Measurements from ENCODE around the gene POLD1. TPM values are rescaled to one million over a fixed set of nuclear protein-coding genes. Genes with fewer than 3 reads are reported as not detected.
"Not testable (repeated sequence)": the region's sequence is repeated elsewhere in the genome, so short reads cannot be mapped to it uniquely, and the experiment has no call there.

Gene POLD1
- total and polyA plus RNA-seq, 8 donors = 11.4 to 98.0 (median 32.3) TPM

DNA sequence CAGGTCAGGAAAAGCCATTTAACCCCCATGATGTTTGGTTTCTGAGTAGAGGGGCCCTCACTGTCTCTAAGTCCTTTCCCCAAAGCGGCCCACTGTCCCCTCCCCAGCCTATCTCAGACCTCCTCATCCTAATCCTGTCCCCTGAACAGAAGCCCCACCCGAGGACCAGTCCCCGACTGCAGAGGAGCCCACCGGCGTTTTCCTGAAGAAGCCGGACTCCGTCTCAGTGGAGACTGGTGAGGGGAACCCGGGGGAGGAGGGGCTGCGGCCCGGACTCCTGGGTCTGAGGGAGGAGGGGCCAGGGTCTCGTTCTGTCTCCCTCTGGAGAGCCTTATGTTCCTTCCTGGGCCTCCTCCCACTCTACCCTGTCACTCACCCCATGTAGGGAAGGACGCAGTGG lies 51.5 kb downstream of the POLD1 start:
- no peaks in the 10 kb centered on the region for H3K9me3 ChIP-seq
- TF ChIP-seq CTCF (IDR thresholded peaks at IDR 0.05) (no peak), EP300 (IDR thresholded peaks at IDR 0.05) (no peak), POLR2A (IDR thresholded peaks at IDR 0.05) (no peak), POLR2AphosphoS5 (IDR thresholded peaks at IDR 0.05) (no peak)
- no peak overlapping the region for H3K4me3 ChIP-seq
- H3K27me3 ChIP-seq = peaks cover 0 to 45% (median 16%) of the 10 kb centered on the region in 3 donors
- peaks cover 10 to 22% (median 19%) of the 10 kb centered on the region in 4 donors for H3K4me1 ChIP-seq
- no peaks in the 10 kb centered on the region for H3K36me3 ChIP-seq
- intact Hi-C loops (cut with DNase I; ENCODE audit: low total_unique reads) = no loop called here
- no peak overlapping the region for H3K27ac ChIP-seq
- WGBS, 5 donors = 74 to 81% (median 77%) methylated on average over 12 of the region's 12 CpGs
- no peak for DNase-seq

DNA sequence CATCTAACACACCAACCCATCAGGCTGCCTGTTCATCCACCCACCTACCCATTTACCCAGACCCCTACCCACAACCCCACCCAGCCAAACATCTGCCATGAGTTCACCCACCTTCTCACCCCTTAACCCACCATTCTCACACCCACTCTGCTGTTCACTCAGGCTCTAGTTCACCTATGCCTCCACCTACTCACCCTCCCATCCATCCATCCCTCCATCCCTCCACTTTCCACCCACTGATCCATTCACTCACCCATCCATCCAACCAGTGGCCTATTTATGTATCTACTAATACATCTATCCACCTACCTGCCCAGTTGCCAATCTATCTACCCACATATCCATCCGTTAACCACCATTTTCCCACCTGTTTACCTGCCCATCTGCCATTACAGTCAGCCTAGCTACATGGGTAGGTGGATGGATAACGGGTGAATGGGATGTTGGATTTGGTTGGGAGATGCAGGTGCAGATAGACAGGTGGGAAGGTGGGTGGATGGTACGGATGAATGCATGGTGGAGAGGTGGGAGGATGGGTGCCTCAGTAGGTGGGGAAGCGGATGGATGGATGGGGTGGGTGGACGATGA lies 53.8 kb downstream of the POLD1 start:
- Histone ChIP-seq H3K4me3 (no peak overlapping the region), H3K27ac (no peak overlapping the region), H3K4me1 (no peaks in the 10 kb centered on the region), H3K36me3 (no peaks in the 10 kb centered on the region), H3K27me3 (peaks cover 0 to 28% (median 5%) of the 10 kb centered on the region in 3 donors), H3K9me3 (no peaks in the 10 kb centered on the region)
- no peak for TF ChIP-seq CTCF (IDR thresholded peaks at IDR 0.05)
- TF ChIP-seq POLR2AphosphoS5 (IDR thresholded peaks at IDR 0.05) = no peak
- TF ChIP-seq EP300 (IDR thresholded peaks at IDR 0.05) = no peak
- no peak for TF ChIP-seq POLR2A (IDR thresholded peaks at IDR 0.05)
- WGBS, 5 donors = 88 to 91% (median 89%) methylated on average over 5 of the region's 5 CpGs
- DNase-seq = no peak
- intact Hi-C loops (cut with DNase I; ENCODE audit: low total_unique reads) = no loop called here

GRCh38 chr19:50439130-50439529 lies 55.0 kb downstream of the POLD1 start:
- 63 to 77% (median 69%) methylated on average over 2 of the region's 2 CpGs for WGBS, 5 donors
- H3K36me3 ChIP-seq; DNase-seq; H3K4me3 ChIP-seq; H3K9me3 ChIP-seq; H3K27ac ChIP-seq; H3K4me1 ChIP-seq; intact Hi-C loops (cut with DNase I; ENCODE audit: low total_unique reads): not testable (repeated sequence)
- peaks cover 0 to 16% (median 4%) of the 10 kb centered on the region in 3 donors for H3K27me3 ChIP-seq

DNA sequence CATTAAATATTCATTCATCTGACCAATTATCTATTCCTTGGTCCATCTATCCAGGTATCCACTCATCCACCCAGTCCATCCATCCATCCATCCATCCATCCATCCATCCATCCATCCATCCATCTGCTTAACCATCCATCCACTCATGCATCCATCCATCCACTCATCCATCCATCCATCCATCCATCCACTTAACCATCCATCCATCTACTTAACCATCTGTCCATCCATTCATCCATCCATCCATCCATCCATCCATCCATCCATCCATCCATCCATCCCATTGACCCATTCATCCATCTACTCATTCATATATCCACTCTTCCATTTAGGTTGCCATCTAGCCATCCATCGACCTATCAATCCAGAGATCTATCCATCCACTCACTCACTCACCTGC lies 59.9 kb downstream of the POLD1 start:
- WGBS, 5 donors = 56 to 63% (median 59%) methylated on average over 1 of the region's 1 CpG
- Histone ChIP-seq H3K9me3 (no peaks in the 10 kb centered on the region), H3K36me3 (no peaks in the 10 kb centered on the region), H3K27me3 (peaks cover 0 to 3% (median 0%) of the 10 kb centered on the region in 3 donors), H3K4me3 (no peak overlapping the region), H3K27ac (no peak overlapping the region), H3K4me1 (no peaks in the 10 kb centered on the region)
- no peak for TF ChIP-seq POLR2AphosphoS5 (IDR thresholded peaks at IDR 0.05)
- TF ChIP-seq CTCF (IDR thresholded peaks at IDR 0.05) = no peak
- TF ChIP-seq POLR2A (IDR thresholded peaks at IDR 0.05) = no peak
- no peak for TF ChIP-seq EP300 (IDR thresholded peaks at IDR 0.05)
- no peak for DNase-seq
- intact Hi-C loops (cut with DNase I; ENCODE audit: low total_unique reads) = no loop called here

DNA sequence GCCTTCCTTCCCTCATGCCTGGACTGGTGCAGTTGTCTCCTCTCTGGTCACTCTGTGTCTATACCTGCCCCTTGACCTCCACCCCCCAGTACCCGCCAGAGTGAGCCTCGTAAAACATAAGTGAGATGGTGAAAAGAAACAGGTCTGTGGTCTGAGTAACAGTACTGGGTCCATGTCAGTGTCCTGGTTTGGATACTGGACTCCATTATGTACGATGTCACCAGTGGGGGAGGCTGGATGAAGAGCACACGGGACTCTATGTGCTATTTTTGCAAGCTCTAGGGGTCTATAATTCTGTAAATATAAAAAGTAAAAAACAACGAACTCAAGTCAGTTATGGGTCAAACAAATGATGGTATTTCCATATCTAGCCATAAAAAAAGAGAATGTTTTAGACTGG lies 62.9 kb downstream of the POLD1 start:
- DNase-seq = no peak
- Histone ChIP-seq H3K27ac (no peak overlapping the region), H3K4me3 (no peak overlapping the region), H3K4me1 (no peaks in the 10 kb centered on the region), H3K9me3 (no peaks in the 10 kb centered on the region), H3K36me3 (no peaks in the 10 kb centered on the region), H3K27me3 (peaks cover 0 to 30% (median 8%) of the 10 kb centered on the region in 3 donors)
- intact Hi-C loops (cut with DNase I; ENCODE audit: low total_unique reads) = no loop called here
- WGBS, 5 donors = 77 to 91% (median 83%) methylated on average over 5 of the region's 5 CpGs
- no peak for TF ChIP-seq POLR2A (IDR thresholded peaks at IDR 0.05)
- TF ChIP-seq EP300 (IDR thresholded peaks at IDR 0.05) = no peak
- no peak for TF ChIP-seq POLR2AphosphoS5 (IDR thresholded peaks at IDR 0.05)
- no peak for TF ChIP-seq CTCF (IDR thresholded peaks at IDR 0.05)

Measured in stomach (tissue), 9 donors.